GM19025 (cell line): ENCODE results near the gene TSC22D2.
A peak's percentile ranks its signal among the peaks of the same experiment; 100 is the strongest.

Experiments used
- ATAC-seq: cut with Tn5 transposase; IDR thresholded peaks from one replicate; pipeline ENCODE4 v1.9.1; 2021; ENCODE audit warnings: mild to moderate bottlenecking, low read depth, moderate library complexity; ENCODE audit not compliant: unreplicated experiment

The TSC22D2 gene

GRCh38 chr3:150408221-150409124 lies at the start of gene TSC22D2:
TSC22D2 (plus strand) TSS chr3:150408298; CDS start chr3:150409351, 1,053 bp downstream.
- peak; percentile 60 for ATAC-seq

- no peak for ATAC-seq
These were observed 48.7 kb upstream of the TSC22D2 start for GRCh38 chr3:150359381-150359780.

- no peak for ATAC-seq
These were observed 47.1 kb upstream of the TSC22D2 start for GRCh38 chr3:150360966-150361365.

- no peak for ATAC-seq
These were observed 45.4 kb upstream of the TSC22D2 start for GRCh38 chr3:150362515-150363302.

- ATAC-seq: no peak
These were observed 44.7 kb upstream of the TSC22D2 start for GRCh38 chr3:150363420-150363819.

GRCh38 chr3:150365132-150365604 lies 42.9 kb upstream of the TSC22D2 start:
- no peak for ATAC-seq

- ATAC-seq: no peak
These were observed 40.3 kb upstream of the TSC22D2 start for GRCh38 chr3:150367757-150368156.

GRCh38 chr3:150370122-150370602 lies 37.9 kb upstream of the TSC22D2 start:
- no peak for ATAC-seq

GRCh38 chr3:150370999-150371398 lies 37.1 kb upstream of the TSC22D2 start:
- no peak for ATAC-seq

GRCh38 chr3:150371741-150372254 lies 36.3 kb upstream of the TSC22D2 start:
- ATAC-seq: no peak

GRCh38 chr3:150372320-150372719 lies 35.8 kb upstream of the TSC22D2 start:
- no peak for ATAC-seq

- ATAC-seq: no peak
These were observed 35.4 kb upstream of the TSC22D2 start for GRCh38 chr3:150372722-150373121.

GRCh38 chr3:150373234-150373875 lies 34.7 kb upstream of the TSC22D2 start:
- ATAC-seq: no peak

- no peak for ATAC-seq
These were observed 33.1 kb upstream of the TSC22D2 start for GRCh38 chr3:150374975-150375374.

GRCh38 chr3:150376001-150376848 lies 31.9 kb upstream of the TSC22D2 start:
- no peak for ATAC-seq

GRCh38 chr3:150377601-150378300 lies 30.3 kb upstream of the TSC22D2 start:
- ATAC-seq: no peak

- ATAC-seq: no peak
These were observed 29.8 kb upstream of the TSC22D2 start for GRCh38 chr3:150378301-150378748.

GRCh38 chr3:150379469-150379868 lies 28.6 kb upstream of the TSC22D2 start:
- no peak for ATAC-seq
